Kidney (tissue), 2 donors: Measurements from ENCODE around the gene RTF1. TPM values are rescaled to one million over a fixed set of nuclear protein-coding genes. Genes with fewer than 3 reads are reported as not detected.

Experiments used
- polyA plus RNA-seq: library from polyadenylated mRNA; stranded (reverse); fragments of 350-450 nt; fragmentation: Illumina TruSeq; extraction: RNeasy Lipid Tissue Mini Kit (QIAGEN cat#74804); gene quantifications from one replicate; pipeline ENCODE4 v1.2.3, GENCODE V29; 2014; ENCODE audit warnings: low read depth, low replicate concordance; ENCODE audit not compliant: insufficient read depth
- total RNA-seq: library from RNA; stranded (reverse); fragmentation: NEBNext Ultra II Directional; extraction: Animal tissue kit (Norgen Biotek cat#: 25700); gene quantifications from one replicate; pipeline ENCODE4 v1.2.1, GENCODE V29; 2021
- donor health status: DM: yes; HTN: yes; CAD: no.

The RTF1 gene
- total and polyA plus RNA-seq, 2 donors from 2014 or later = 14.8 to 29.7 TPM

Other genes with a start within 250 kb of the RTF1 start
- gene EXD1, start 186.3 kb upstream of the RTF1 start, total RNA-seq = not detected
- gene EXD1, start 186.3 kb upstream of the RTF1 start, polyA plus RNA-seq = not detected
- 171 TPM for gene CHP1, start 185.8 kb upstream of the RTF1 start, total RNA-seq
- 85.5 TPM for gene CHP1, start 185.8 kb upstream of the RTF1 start, polyA plus RNA-seq
- gene OIP5, start 84.5 kb upstream of the RTF1 start, total RNA-seq = 0.94 TPM
- gene OIP5, start 84.5 kb upstream of the RTF1 start, polyA plus RNA-seq = not detected
- gene NUSAP1, start 84.2 kb upstream of the RTF1 start, total RNA-seq = 6.7 TPM
- 2.3 TPM for gene NUSAP1, start 84.2 kb upstream of the RTF1 start, polyA plus RNA-seq
- 19.4 TPM for gene NDUFAF1, start 14.6 kb upstream of the RTF1 start, total RNA-seq
- 35.8 TPM for gene NDUFAF1, start 14.6 kb upstream of the RTF1 start, polyA plus RNA-seq
- gene ITPKA, start 76.8 kb downstream of the RTF1 start, total RNA-seq = 0.66 TPM
- not detected for gene ITPKA, start 76.8 kb downstream of the RTF1 start, polyA plus RNA-seq
- 0.91 TPM for gene LTK, start 96.7 kb downstream of the RTF1 start, total RNA-seq
- gene LTK, start 96.7 kb downstream of the RTF1 start, polyA plus RNA-seq = 6.7 TPM
- gene RPAP1, start 127.2 kb downstream of the RTF1 start, total RNA-seq = 35.4 TPM
- gene RPAP1, start 127.2 kb downstream of the RTF1 start, polyA plus RNA-seq = 8.0 TPM
- 2.5 TPM for gene TYRO3, start 142.1 kb downstream of the RTF1 start, total RNA-seq
- gene TYRO3, start 142.1 kb downstream of the RTF1 start, polyA plus RNA-seq = 46.5 TPM
- 40.1 TPM for gene MGA, start 243.3 kb downstream of the RTF1 start, total RNA-seq
- gene MGA, start 243.3 kb downstream of the RTF1 start, polyA plus RNA-seq = 1.9 TPM